Upper lobe of left lung (tissue), 4 donors: Measurements from ENCODE around the gene DPP10.

ENCODE experiments used
- CTCF ChIP-seq, 6 experiments: fragments of 450-650 bp in 4 of 6; fragments of 200-600 bp in 2 of 6; sonication (generic) in 2 of 6; IDR thresholded peaks; one replicate each; pipeline ENCODE4 v1.5.1; 2016 to 2019; ENCODE audit warnings: antibody characterized with exemption in 6 of 6
- POLR2A ChIP-seq, 4 donors: fragments of 450-650 bp; IDR thresholded peaks; one replicate each; pipeline ENCODE4 v1.5.1; 2016 to 2017; ENCODE audit warnings: antibody characterized with exemption in 4 of 4, mild to moderate bottlenecking in 2 of 4
- POLR2AphosphoS5 ChIP-seq, 2 donors: sonication (generic); formaldehyde crosslinking; IDR thresholded peaks; one replicate each; pipeline ENCODE4 v1.5.1; 2017; ENCODE audit warnings: antibody characterized with exemption in 2 of 2

GRCh38 chr2:115694651-115695050 lies 1252.2 kb downstream of the DPP10 start:
- TF ChIP-seq CTCF (IDR thresholded peaks at IDR 0.05): no peak
- no peak for TF ChIP-seq POLR2A (IDR thresholded peaks at IDR 0.05)
- TF ChIP-seq POLR2AphosphoS5 (IDR thresholded peaks at IDR 0.05): no peak
